Activated CD4-positive, alpha-beta T cell treated with anti-CD3 and anti-CD28 coated beads for 36 hours (primary cell): ENCODE data around the gene RWDD2A. TPM values are rescaled to one million over a fixed set of nuclear protein-coding genes. Genes with fewer than 3 reads are reported as not detected.

ENCODE experiments used
- ATAC-seq: fragments of 200-7000 bp; cut with Tn5 transposase; one replicate; pipeline ENCODE4 v1.10.0; 2021; ENCODE audit warnings: mild to moderate bottlenecking, moderate library complexity
- CTCF ChIA-PET: fragments of 350-600 bp; sonication (Branson Sonifier 250); formaldehyde crosslinking; loops from one replicate; lab custom pipeline; 2021; ENCODE audit warnings: antibody characterized with exemption; lab: Charles Lee
- POLR2A ChIA-PET: fragments of 350-600 bp; sonication (Branson Sonifier 250); formaldehyde crosslinking; loops from one replicate; lab custom pipeline; 2021; ENCODE audit warnings: antibody characterized with exemption, inconsistent platforms; lab: Charles Lee
- DNase-seq: peaks from one replicate; pipeline ENCODE4 v3.0.0-alpha.2; 2020
- H3K27ac Mint-ChIP-seq: one replicate; pipeline ENCODE4 v1.8.0; 2021; ENCODE audit warnings: mixed read lengths
- H3K27me3 Mint-ChIP-seq: one replicate; pipeline ENCODE4 v1.8.0; 2021; ENCODE audit warnings: mixed read lengths
- H3K36me3 Mint-ChIP-seq: one replicate; pipeline ENCODE4 v1.8.0; 2021; ENCODE audit warnings: low read depth, mixed read lengths
- H3K4me1 Mint-ChIP-seq: one replicate; pipeline ENCODE4 v1.8.0; 2021; ENCODE audit warnings: mixed read lengths
- H3K4me3 Mint-ChIP-seq: one replicate; pipeline ENCODE4 v1.8.0; 2021; ENCODE audit warnings: mild to moderate bottlenecking, moderate library complexity, mixed read lengths
- H3K9me3 Mint-ChIP-seq: one replicate; pipeline ENCODE4 v1.8.0; 2021; ENCODE audit warnings: low read depth, mixed read lengths
- intact Hi-C, 2 experiments: fragments of 100-400 bp; cut with DNase I in 1 of 2; cut with micrococcal nuclease in 1 of 2; formaldehyde crosslinking; loops; one replicate each; pipeline versions ENCODE4 v1.14.2 to v1.15.1; 2022 to 2024; cut with DNase I, micrococcal nuclease
- total RNA-seq, 2 experiments: library from RNA; stranded (reverse); gene quantifications; one replicate each; pipeline ENCODE4 v1.2.3, GENCODE V29; 2021

RWDD2A gene
- total RNA-seq, result 1 to 10 TPM; 1.6 to 1.9 TPM

DNA sequence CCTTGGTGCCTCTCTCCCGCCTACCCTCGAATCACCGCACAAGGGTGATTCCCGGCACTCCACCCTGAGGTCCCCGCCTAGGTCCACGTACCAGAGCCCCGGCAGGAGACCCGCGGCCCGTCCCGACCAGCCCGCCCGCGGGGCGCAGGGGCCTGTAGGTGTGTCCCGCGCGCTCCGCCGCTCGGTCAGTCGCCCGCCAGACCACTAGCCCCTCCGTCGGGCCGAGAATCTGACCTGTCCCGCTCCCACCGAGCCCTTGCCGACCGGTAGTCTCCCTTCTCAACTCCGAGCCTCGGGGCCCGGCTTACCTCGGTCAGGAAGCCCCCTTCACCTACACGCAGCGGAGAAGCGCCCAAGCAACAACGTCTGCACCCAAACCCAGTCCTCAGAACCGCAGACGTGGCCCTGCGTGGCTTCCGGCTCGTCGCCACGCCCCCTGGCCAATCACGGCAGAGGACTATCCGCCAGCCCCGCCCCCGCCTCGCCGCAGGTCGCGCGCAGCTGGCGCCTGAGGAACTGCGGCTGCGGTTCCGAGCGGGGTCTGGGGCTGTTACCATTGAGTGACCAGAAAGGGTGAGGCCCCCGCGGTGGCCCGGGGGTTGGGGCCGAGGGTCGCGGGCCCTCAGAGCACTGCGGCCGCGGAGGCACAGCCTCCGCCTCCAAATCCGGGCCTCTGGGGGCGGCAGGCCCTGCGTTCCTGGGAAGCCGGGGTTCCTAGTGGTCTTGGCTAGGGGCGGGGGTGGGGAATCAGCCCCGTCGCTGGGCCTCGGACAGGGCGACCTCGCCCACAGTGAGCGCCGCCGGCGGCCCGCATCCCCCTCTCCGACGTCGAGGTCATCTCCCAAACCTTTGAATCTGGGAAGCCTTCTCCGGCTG lies at the start of gene RWDD2A, which contains the start of gene PGM3:
RWDD2A (plus strand) TSS at position 487 of the 876 bp plus-strand sequence. CDS start 1,095 bp downstream, outside the sequence.
PGM3 (minus strand) TSS at position 395 of the 876 bp plus-strand sequence. CDS start 2,253 bp downstream, outside the sequence.
- ChIA-PET POLR2A (interaction anchor here (0.7 kb wide), 1 partner anchor 899 kb away, joined by 3 read pairs; no protein-coding TSS in a partner anchor), CTCF (interaction anchor here (0.7 to 4.1 kb wide), 2 partner anchors 127 to 226 kb away, joined by 3 to 26 read pairs; partner anchors contain the start of genes DOP1A and UBE3D)
- peaks cover 23% of the 10 kb centered on the region for H3K36me3 Mint-ChIP-seq
- no peaks in the 10 kb centered on the region for H3K9me3 Mint-ChIP-seq
- intact Hi-C loops, result loop anchor here (1.0 to 10.0 kb wide), 9 partner anchors 22 to 1440 kb away; partner anchors contain the start of genes DOP1A (in 2 of the 2), IBTK (in 2 of the 2), CEP162 (in 1 of the 2) and CYB5R4 (in 1 of the 2)
- H3K27me3 Mint-ChIP-seq, result no peaks in the 10 kb centered on the region
- ATAC-seq, result peak; percentile 99
- peak within 1 kb of the TSS; percentile 95 for H3K4me3 Mint-ChIP-seq
- peaks cover 34% of the 10 kb centered on the region for H3K4me1 Mint-ChIP-seq
- H3K27ac Mint-ChIP-seq, result peak within 1 kb of the TSS; percentile 94
- peak; percentile 93 for DNase-seq

DNA sequence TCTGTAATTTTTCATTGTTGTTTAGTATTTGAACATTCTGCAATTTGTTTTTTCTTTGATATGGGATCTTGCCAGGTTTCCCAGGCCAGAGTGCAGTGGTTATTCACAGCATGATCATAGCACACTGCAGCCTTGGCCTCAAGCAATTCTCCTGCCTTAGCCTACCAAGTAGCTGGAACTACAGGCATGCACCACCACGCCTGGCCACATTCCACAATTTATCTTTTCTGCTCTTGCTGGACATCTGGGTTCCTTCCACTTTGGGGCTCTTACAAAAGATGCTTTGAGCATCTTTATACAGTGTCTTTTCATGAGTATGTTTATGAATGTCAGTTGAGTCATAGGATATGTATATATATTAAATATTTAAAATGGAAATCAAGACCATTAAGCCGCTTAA lies 42.0 kb upstream of the RWDD2A start:
- Mint-ChIP-seq H3K27ac (no peak overlapping the region), H3K4me3 (no peak overlapping the region), H3K9me3 (no peaks in the 10 kb centered on the region), H3K27me3 (no peaks in the 10 kb centered on the region), H3K36me3 (peaks cover 16% of the 10 kb centered on the region), H3K4me1 (no peaks in the 10 kb centered on the region)
- ChIA-PET POLR2A (no interaction called here), CTCF (no interaction called here)
- ATAC-seq, result no peak
- DNase-seq, result no peak
- intact Hi-C loops, result no loop called here

DNA sequence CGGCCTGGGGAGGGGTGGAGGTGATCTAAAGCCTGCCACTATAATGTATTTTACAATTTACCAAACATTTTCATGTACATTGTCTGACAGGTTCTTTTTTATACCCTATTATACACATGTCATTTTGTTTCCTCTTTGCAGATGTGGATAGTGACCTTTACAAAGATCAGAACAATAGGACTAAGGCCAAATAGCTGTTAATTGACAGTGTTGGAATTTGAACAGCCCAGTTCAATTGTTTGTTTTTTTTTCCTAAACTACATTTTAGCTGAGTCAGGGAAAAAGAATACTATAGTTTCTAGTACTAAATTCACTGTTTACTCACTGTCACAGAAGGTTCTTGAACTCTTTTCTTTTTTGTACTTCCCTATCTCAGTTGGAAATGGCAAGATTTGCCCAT lies 40.2 kb upstream of the RWDD2A start:
- intact Hi-C loops, result no loop called here
- no peak for ATAC-seq
- no peak for DNase-seq
- H3K4me1 Mint-ChIP-seq, result no peaks in the 10 kb centered on the region
- no peak overlapping the region for H3K27ac Mint-ChIP-seq
- ChIA-PET CTCF (interaction anchor here (1.6 kb wide), 1 partner anchor 85 kb away, joined by 3 read pairs; the partner anchor contains the start of gene DOP1A), POLR2A (no interaction called here)
- no peak overlapping the region for H3K4me3 Mint-ChIP-seq
- no peaks in the 10 kb centered on the region for H3K27me3 Mint-ChIP-seq
- H3K9me3 Mint-ChIP-seq, result no peaks in the 10 kb centered on the region
- peaks cover 16% of the 10 kb centered on the region for H3K36me3 Mint-ChIP-seq

DNA sequence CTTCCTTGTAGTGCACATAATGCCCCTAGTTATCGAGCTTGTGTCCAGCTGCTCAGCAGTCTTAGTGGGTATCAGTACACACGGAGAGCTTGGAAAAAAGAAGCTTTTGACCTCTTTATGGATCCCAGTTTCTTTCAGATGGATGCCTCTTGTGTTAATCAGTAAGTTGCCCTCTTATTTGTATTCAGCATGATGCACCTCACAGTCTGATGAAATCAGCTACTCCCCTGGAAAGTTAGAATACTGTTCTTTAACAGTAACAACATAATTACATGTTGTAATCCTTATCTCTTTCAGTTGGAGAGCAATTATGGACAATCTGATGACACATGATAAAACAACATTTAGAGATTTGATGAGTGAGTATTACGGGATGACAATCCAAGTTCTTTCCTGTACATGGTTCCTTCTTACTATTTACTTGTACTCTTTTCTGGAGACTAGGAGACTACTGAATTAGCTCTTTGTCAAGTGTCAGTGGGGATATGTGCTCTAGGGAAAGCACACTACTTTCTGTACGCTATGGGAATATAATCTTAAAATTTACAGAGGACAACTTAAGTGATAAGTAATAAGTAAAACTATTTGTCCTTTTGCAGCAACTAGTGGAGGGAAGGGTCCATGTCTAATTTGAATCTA lies 39.2 kb upstream of the RWDD2A start:
- Mint-ChIP-seq H3K36me3 (peaks cover 14% of the 10 kb centered on the region), H3K9me3 (no peaks in the 10 kb centered on the region), H3K4me3 (no peak overlapping the region), H3K27me3 (no peaks in the 10 kb centered on the region), H3K4me1 (no peaks in the 10 kb centered on the region), H3K27ac (no peak overlapping the region)
- CTCF ChIA-PET, result interaction anchor here (0.6 kb wide), 1 partner anchor 9 kb away, joined by 3 read pairs; no protein-coding TSS in a partner anchor
- POLR2A ChIA-PET, result no interaction called here
- no peak for ATAC-seq
- intact Hi-C loops, result no loop called here
- DNase-seq, result no peak

DNA sequence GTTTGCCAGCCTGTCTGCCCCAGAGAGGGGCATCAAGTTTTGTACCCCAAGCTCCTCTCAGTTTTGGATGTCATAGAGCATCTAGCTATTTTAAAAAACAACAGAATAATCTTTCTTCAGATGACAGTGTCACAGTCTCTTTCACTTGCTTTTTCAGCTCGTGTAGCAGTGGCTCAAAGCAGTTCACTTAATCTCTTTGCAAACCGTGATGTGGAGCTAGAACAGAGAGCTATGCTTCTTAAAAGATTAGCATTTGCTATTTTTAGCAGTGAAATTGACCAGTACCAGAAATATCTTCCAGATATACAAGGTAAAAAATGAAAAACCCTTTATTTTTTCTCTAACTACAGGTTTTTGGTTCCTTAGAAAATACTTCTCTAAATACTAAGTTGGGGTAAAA lies 37.4 kb upstream of the RWDD2A start:
- Mint-ChIP-seq H3K4me3 (no peak overlapping the region), H3K4me1 (no peaks in the 10 kb centered on the region), H3K36me3 (peaks cover 19% of the 10 kb centered on the region), H3K27ac (no peak overlapping the region), H3K27me3 (no peaks in the 10 kb centered on the region), H3K9me3 (no peaks in the 10 kb centered on the region)
- ChIA-PET CTCF (interaction anchor here (1.6 to 1.7 kb wide), 2 partner anchors 18 to 88 kb away, joined by 3 to 6 read pairs; partner anchors contain the start of gene DOP1A), POLR2A (no interaction called here)
- intact Hi-C loops, result no loop called here
- DNase-seq (no peak), ATAC-seq (no peak)

DNA sequence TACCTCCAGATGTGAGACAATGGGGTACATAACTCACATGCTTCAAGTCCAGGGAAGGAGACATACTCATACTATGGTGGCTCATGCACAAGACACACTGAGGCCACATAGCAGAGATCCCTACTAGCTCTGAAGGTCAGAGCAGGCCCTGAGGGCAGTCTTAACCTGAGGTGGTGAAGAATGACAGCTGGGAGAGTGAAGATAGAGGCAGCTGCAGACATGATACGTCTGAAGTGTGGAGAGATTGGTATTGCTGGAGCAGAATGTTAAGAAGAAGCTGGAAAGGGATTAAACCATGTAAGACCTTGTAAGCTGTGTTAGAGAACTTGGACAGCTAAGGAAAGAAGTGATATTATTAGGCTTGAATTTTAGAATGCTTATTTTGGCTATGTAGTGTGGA lies 33.0 kb upstream of the RWDD2A start:
- no peak overlapping the region for H3K27ac Mint-ChIP-seq
- H3K36me3 Mint-ChIP-seq, result peaks cover 16% of the 10 kb centered on the region
- no peak for DNase-seq
- H3K9me3 Mint-ChIP-seq, result no peaks in the 10 kb centered on the region
- intact Hi-C loops, result no loop called here
- no peaks in the 10 kb centered on the region for H3K4me1 Mint-ChIP-seq
- no peaks in the 10 kb centered on the region for H3K27me3 Mint-ChIP-seq
- no peak for ATAC-seq
- no peak overlapping the region for H3K4me3 Mint-ChIP-seq
- ChIA-PET CTCF (no interaction called here), POLR2A (no interaction called here)

DNA sequence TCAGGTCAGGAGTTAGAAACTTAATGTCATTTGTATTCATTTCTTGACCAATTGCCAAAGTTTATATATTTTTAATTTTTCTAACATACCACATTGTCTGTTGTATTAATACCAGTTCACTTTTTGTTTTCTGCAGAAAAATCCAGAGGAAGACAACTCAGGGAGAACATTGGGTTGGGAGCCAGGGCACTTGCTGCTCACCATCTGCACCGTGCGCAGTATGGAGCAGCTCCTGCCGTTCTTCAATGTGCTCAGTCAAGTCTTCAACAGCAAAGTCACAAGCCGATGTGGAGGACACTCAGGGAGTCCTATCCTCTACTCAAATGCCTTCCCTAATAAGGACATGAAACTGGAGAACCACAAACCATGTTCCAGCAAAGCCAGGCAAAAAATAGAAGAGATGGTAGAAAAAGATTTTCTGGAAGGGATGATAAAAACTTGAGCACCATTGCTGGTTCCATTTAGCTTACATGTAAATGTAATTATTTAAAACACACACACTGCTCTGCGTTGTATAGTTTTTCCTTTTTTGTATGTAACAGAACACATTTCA lies 25.4 kb upstream of the RWDD2A start:
- no peak overlapping the region for H3K27ac Mint-ChIP-seq
- no peak for DNase-seq
- ATAC-seq, result no peak
- ChIA-PET CTCF (interaction anchor here (0.6 to 1.2 kb wide), 2 partner anchors 52 to 101 kb away, joined by 3 to 4 read pairs; partner anchors contain the start of gene DOP1A), POLR2A (no interaction called here)
- intact Hi-C loops, result no loop called here
- H3K4me1 Mint-ChIP-seq, result no peaks in the 10 kb centered on the region
- no peaks in the 10 kb centered on the region for H3K9me3 Mint-ChIP-seq
- no peak overlapping the region for H3K4me3 Mint-ChIP-seq
- peaks cover 39% of the 10 kb centered on the region for H3K36me3 Mint-ChIP-seq
- H3K27me3 Mint-ChIP-seq, result no peaks in the 10 kb centered on the region

DNA sequence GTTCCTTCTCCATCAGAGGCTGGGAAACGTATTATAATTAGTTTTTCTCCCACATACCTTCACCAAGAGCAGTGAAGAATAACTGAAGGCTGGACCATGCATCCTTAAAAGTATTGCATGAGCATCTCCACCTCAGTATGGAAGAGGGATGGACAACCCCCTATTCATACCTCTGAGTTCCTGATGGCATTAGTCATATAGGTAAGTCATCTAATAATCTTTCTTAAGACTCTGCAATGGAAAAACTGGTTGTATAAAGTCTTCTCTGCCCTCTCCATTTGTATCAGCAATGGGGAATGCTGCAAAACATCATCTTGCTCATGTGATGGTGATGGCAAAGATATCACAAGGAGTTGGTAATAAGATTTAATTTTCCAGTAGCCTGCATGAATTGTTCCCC lies 24.6 kb upstream of the RWDD2A start:
- intact Hi-C loops, result no loop called here
- POLR2A ChIA-PET, result no interaction called here

DNA sequence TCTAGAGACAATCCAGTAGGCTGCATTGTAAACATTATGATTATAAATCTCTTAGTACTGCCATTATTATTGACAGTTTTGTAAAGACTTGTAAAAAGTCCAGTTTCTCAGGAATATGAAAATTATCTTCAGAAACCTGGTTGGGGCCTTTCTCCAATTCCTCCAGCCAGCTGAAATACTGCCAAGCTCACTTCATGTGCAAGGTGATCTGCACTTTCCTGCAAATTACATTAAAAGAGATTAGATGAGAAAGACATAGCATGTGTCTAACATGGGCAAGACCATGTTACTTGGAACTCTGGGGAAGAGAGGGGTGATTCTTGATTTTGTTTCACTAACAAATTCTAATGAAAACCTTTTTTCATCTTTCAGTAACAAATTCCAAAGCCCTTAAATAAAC lies 24.1 kb upstream of the RWDD2A start:
- Mint-ChIP-seq H3K36me3 (peaks cover 45% of the 10 kb centered on the region), H3K27ac (no peak overlapping the region), H3K9me3 (no peaks in the 10 kb centered on the region), H3K4me3 (no peak overlapping the region), H3K4me1 (no peaks in the 10 kb centered on the region), H3K27me3 (no peaks in the 10 kb centered on the region)
- no peak for ATAC-seq
- intact Hi-C loops, result no loop called here
- CTCF ChIA-PET, result interaction anchor here (1.4 kb wide), 1 partner anchor 102 kb away, joined by 4 read pairs; the partner anchor contains the start of gene DOP1A
- no peak for DNase-seq
- POLR2A ChIA-PET, result no interaction called here

More for the DNA sequence above, 24.6 kb upstream of the RWDD2A start:
- Mint-ChIP-seq H3K4me1 (no peaks in the 10 kb centered on the region), H3K27me3 (no peaks in the 10 kb centered on the region), H3K27ac (no peak overlapping the region), H3K36me3 (peaks cover 45% of the 10 kb centered on the region), H3K4me3 (no peak overlapping the region), H3K9me3 (no peaks in the 10 kb centered on the region)
- DNase-seq (no peak), ATAC-seq (no peak)
- CTCF ChIA-PET, result interaction anchor here (0.6 kb wide), 1 partner anchor 53 kb away, joined by 3 read pairs; no protein-coding TSS in a partner anchor

DNA sequence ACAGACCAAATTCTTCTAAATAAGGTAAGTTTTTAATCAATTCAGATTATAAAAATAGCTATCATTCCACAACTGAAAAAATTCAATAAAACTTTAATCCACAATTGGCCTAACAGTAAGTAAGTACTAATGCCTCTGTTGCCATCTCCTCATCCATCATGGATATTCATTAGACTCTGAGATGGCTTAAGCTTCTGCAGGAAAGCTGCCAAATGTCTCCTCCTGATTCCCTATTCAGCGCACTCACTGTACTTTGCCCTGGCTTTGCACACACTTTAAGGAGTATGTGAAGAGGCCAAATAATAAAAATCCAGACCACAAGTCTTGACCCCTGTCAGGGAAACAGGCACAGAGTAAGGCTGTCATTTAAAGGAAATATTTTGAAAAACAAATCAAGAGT lies 23.6 kb upstream of the RWDD2A start:
- ChIA-PET CTCF (interaction anchor here (1.4 kb wide), 1 partner anchor 102 kb away, joined by 4 read pairs; the partner anchor contains the start of gene DOP1A), POLR2A (no interaction called here)
- Mint-ChIP-seq H3K36me3 (peaks cover 46% of the 10 kb centered on the region), H3K9me3 (no peaks in the 10 kb centered on the region), H3K4me3 (no peak overlapping the region), H3K27ac (no peak overlapping the region), H3K4me1 (no peaks in the 10 kb centered on the region), H3K27me3 (no peaks in the 10 kb centered on the region)
- intact Hi-C loops, result no loop called here
- ATAC-seq (no peak), DNase-seq (no peak)

DNA sequence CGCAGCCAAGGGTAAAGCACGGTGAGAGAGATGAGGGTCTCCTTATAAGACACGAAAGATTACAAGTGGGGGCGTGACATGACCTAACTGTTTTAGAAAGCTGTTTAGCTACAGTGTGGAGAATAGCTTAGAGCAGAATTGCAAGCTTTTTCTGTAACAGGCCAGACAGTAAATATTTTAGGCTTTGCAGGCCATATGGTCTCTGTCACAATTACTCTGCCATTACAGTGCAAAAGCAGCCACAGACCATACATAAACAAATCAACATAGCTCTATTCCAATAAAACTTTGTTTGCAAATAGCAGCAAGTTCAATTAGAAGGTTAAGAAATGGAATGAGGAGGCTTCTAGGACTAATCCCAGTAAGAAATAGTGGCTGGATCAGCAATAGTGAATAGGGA lies 16.9 kb upstream of the RWDD2A start:
- no peak for DNase-seq
- Mint-ChIP-seq H3K36me3 (peaks cover 27% of the 10 kb centered on the region), H3K9me3 (no peaks in the 10 kb centered on the region), H3K27me3 (no peaks in the 10 kb centered on the region), H3K27ac (no peak overlapping the region), H3K4me1 (no peaks in the 10 kb centered on the region), H3K4me3 (no peak overlapping the region)
- ChIA-PET POLR2A (no interaction called here), CTCF (no interaction called here)
- intact Hi-C loops, result no loop called here
- ATAC-seq, result no peak
